ENCODE results near the gene CCL14.

GRCh38 chr17:36001110-36001771 is 14.7 kb upstream of the CCL14 start, which contains the start of gene CCL15:
- TF ChIP-seq CTCF (IDR thresholded peaks at IDR 0.05): no peak
- TF ChIP-seq POLR2A (IDR thresholded peaks at IDR 0.05): no peak

Measured in lower leg skin (tissue), 3 donors.